Mammary epithelial cell (primary cell): ENCODE results near the gene TFAP2A.

Source experiments
- CTCF ChIP-seq, 2 donors: IDR thresholded peaks in 1 of 2; conservative IDR thresholded peaks in 1 of 2; 2 replicates each; pipeline ENCODE4 v1.5.1; 2011 to 2012; ENCODE audit warnings: inconsistent platforms in 2 of 2, low read length in 2 of 2, mild to moderate bottlenecking in 2 of 2, control low read depth in 1 of 2, low read depth in 1 of 2; ENCODE audit not compliant: insufficient read depth in 1 of 2; ENCODE audit errors: extremely low read depth in 1 of 2
- EZH2 ChIP-seq: IDR thresholded peaks from 2 replicates; pipeline ENCODE4 v1.6.1; 2012; ENCODE audit warnings: low read length, inconsistent platforms, borderline replicate concordance

GRCh38 chr6:10406556-10406955 lies 8.3 kb downstream of the TFAP2A start:
- no peak for TF ChIP-seq CTCF (conservative IDR thresholded peaks at IDR 0.05 in 1 of 2, IDR thresholded peaks at IDR 0.05 in 1 of 2; ENCODE audit: extremely low read depth in 1 of 2, insufficient read depth in 1 of 2, low read depth in 1 of 2, low read length in 2 of 2)
- TF ChIP-seq EZH2, result no peak
